ENCODE measurements around the gene TTBK2.

- TF ChIP-seq, protein P1, sequence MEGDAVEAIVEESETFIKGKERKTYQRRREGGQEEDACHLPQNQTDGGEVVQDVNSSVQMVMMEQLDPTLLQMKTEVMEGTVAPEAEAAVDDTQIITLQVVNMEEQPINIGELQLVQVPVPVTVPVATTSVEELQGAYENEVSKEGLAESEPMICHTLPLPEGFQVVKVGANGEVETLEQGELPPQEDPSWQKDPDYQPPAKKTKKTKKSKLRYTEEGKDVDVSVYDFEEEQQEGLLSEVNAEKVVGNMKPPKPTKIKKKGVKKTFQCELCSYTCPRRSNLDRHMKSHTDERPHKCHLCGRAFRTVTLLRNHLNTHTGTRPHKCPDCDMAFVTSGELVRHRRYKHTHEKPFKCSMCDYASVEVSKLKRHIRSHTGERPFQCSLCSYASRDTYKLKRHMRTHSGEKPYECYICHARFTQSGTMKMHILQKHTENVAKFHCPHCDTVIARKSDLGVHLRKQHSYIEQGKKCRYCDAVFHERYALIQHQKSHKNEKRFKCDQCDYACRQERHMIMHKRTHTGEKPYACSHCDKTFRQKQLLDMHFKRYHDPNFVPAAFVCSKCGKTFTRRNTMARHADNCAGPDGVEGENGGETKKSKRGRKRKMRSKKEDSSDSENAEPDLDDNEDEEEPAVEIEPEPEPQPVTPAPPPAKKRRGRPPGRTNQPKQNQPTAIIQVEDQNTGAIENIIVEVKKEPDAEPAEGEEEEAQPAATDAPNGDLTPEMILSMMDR (optimal IDR thresholded peaks at IDR 0.05 in 1 of 3, IDR thresholded peaks at IDR 0.05 in 1 of 3, conservative IDR thresholded peaks at IDR 0.05 in 1 of 3; ENCODE audit: extremely low read depth in 1 of 3, insufficient read depth in 2 of 3, low read length in 3 of 3): no peak
- TF ChIP-seq EZH2 (IDR thresholded peaks at IDR 0.05; ENCODE audit: low read length): no peak
These were observed 16.9 kb downstream of the TTBK2 start for GRCh38 chr15:42903388-42904324.

Measured in keratinocyte (primary cell).